ENCODE measurements around the gene PRSS12. TPM values are rescaled to one million over a fixed set of nuclear protein-coding genes. Genes with fewer than 3 reads are reported as not detected.

PRSS12 gene
- polyA plus RNA-seq, 1 of the 3 experiments (the other 2 are of a cell fraction): 137 TPM

DNA sequence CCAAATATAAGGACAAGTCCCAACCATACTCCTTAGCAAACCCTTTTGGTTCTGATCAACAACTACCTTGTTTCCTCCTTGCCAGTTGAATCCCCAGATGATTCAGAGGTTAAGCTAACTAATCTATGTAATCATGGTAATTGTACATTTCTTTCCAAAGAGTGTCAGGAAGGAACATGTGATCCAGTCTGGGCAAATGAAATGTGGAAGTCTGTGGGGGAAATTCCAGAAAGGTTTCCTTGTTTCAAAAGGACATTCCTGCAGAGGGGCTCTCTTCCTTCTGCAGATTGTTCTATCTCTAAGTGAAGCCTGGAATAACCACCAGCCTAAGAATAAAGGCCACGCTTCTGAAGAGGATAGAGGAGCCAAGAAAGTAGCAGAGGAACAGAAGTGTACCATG is 7.0 kb downstream of the PRSS12 start:
- POLR2A ChIA-PET: no interaction called here
- Histone ChIP-seq H3K9me3 (no peaks in the 10 kb centered on the region), H3K9me2 (no peaks in the 10 kb centered on the region), H3K36me3 (replicated peaks in 1 of 2; ENCODE audit: control insufficient read depth in 1 of 2, insufficient read depth in 2 of 2, low read length in 1 of 2) (no peaks in the 10 kb centered on the region), H3K4me2 (peak overlapping the region; percentile 34; the same call in 1 of the 2 replicates), H2AFZ (ENCODE audit: low read depth) (no peak overlapping the region), H3F3A (replicated peaks; ENCODE audit: insufficient read depth) (peaks cover 14% of the 10 kb centered on the region), H3K9ac (no peak overlapping the region), H3K4me1 (ENCODE audit: control insufficient read depth in 1 of 2, insufficient read depth in 2 of 2, low read depth in 1 of 2, low read length in 1 of 2) (peaks cover 0 to 14% of the 10 kb centered on the region in 2 experiments; a peak in 2 of 4 replicates), H3K79me2 (ENCODE audit: insufficient read depth) (peaks cover 98% of the 10 kb centered on the region), H3K27me3 (ENCODE audit: insufficient read depth) (no peaks in the 10 kb centered on the region), H3K4me3 (ENCODE audit: low read depth in 2 of 2, low read length in 1 of 2) (no peak overlapping the region), H3K27ac (ENCODE audit: low read depth in 2 of 2, low read length in 1 of 2) (peak overlapping the region in 1 of 2 experiments; percentile 33; a peak in 2 of 4 replicates), H4K20me1 (ENCODE audit: insufficient read depth) (no peaks in the 10 kb centered on the region)
- TF ChIP-seq TCF12 (IDR thresholded peaks at IDR 0.05) (0 out of 2 replicates have a peak, but pooled peaks have one; percentile 7), POLR2AphosphoS5 (IDR thresholded peaks at IDR 0.05; ENCODE audit: low read depth, low read length) (no peak), MEF2A (IDR thresholded peaks at IDR 0.05; ENCODE audit: borderline replicate concordance, low read depth) (no peak), ELF1 (IDR thresholded peaks at IDR 0.05) (no peak), TAF1 (IDR thresholded peaks at IDR 0.05; ENCODE audit: borderline replicate concordance, low read depth, low read length) (no peak), RAD21 (IDR thresholded peaks at IDR 0.05; ENCODE audit: low read length) (no peak), NRF1 (IDR thresholded peaks at IDR 0.05; ENCODE audit: low read depth, low read length) (no peak), EP300 (IDR thresholded peaks at IDR 0.05; ENCODE audit: borderline replicate concordance in 1 of 2, low read depth in 1 of 2, low read length in 1 of 2) (0 out of 4 replicates have a peak, but pooled peaks of 1 of the 2 experiments have one; percentile 15), SMC3 (IDR thresholded peaks at IDR 0.05; ENCODE audit: low read depth, low read length) (no peak), EZH2phosphoT487 (IDR thresholded peaks at IDR 0.05; ENCODE audit: borderline replicate concordance, low read depth) (no peak), FOSL2 (IDR thresholded peaks at IDR 0.05; ENCODE audit: borderline replicate concordance, low read depth) (no peak), JUND (IDR thresholded peaks at IDR 0.05) (no peak), NFIC (IDR thresholded peaks at IDR 0.05; ENCODE audit: borderline replicate concordance) (no peak), RXRA (IDR thresholded peaks at IDR 0.05; ENCODE audit: borderline replicate concordance, low read depth) (no peak)
- TF ChIP-seq, protein P1, sequence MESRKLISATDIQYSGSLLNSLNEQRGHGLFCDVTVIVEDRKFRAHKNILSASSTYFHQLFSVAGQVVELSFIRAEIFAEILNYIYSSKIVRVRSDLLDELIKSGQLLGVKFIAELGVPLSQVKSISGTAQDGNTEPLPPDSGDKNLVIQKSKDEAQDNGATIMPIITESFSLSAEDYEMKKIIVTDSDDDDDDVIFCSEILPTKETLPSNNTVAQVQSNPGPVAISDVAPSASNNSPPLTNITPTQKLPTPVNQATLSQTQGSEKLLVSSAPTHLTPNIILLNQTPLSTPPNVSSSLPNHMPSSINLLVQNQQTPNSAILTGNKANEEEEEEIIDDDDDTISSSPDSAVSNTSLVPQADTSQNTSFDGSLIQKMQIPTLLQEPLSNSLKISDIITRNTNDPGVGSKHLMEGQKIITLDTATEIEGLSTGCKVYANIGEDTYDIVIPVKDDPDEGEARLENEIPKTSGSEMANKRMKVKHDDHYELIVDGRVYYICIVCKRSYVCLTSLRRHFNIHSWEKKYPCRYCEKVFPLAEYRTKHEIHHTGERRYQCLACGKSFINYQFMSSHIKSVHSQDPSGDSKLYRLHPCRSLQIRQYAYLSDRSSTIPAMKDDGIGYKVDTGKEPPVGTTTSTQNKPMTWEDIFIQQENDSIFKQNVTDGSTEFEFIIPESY (IDR thresholded peaks at IDR 0.05; ENCODE audit: borderline replicate concordance, low read depth): no peak
- TF ChIP-seq, protein P2, sequence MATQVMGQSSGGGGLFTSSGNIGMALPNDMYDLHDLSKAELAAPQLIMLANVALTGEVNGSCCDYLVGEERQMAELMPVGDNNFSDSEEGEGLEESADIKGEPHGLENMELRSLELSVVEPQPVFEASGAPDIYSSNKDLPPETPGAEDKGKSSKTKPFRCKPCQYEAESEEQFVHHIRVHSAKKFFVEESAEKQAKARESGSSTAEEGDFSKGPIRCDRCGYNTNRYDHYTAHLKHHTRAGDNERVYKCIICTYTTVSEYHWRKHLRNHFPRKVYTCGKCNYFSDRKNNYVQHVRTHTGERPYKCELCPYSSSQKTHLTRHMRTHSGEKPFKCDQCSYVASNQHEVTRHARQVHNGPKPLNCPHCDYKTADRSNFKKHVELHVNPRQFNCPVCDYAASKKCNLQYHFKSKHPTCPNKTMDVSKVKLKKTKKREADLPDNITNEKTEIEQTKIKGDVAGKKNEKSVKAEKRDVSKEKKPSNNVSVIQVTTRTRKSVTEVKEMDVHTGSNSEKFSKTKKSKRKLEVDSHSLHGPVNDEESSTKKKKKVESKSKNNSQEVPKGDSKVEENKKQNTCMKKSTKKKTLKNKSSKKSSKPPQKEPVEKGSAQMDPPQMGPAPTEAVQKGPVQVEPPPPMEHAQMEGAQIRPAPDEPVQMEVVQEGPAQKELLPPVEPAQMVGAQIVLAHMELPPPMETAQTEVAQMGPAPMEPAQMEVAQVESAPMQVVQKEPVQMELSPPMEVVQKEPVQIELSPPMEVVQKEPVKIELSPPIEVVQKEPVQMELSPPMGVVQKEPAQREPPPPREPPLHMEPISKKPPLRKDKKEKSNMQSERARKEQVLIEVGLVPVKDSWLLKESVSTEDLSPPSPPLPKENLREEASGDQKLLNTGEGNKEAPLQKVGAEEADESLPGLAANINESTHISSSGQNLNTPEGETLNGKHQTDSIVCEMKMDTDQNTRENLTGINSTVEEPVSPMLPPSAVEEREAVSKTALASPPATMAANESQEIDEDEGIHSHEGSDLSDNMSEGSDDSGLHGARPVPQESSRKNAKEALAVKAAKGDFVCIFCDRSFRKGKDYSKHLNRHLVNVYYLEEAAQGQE (IDR thresholded peaks at IDR 0.05; ENCODE audit: low read depth, low read length): no peak
- TF ChIP-seq, protein P3, sequence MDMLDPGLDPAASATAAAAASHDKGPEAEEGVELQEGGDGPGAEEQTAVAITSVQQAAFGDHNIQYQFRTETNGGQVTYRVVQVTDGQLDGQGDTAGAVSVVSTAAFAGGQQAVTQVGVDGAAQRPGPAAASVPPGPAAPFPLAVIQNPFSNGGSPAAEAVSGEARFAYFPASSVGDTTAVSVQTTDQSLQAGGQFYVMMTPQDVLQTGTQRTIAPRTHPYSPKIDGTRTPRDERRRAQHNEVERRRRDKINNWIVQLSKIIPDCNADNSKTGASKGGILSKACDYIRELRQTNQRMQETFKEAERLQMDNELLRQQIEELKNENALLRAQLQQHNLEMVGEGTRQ (IDR thresholded peaks at IDR 0.05; ENCODE audit: borderline replicate concordance, low read depth, low read length): no peak
- TF ChIP-seq, protein P4, sequence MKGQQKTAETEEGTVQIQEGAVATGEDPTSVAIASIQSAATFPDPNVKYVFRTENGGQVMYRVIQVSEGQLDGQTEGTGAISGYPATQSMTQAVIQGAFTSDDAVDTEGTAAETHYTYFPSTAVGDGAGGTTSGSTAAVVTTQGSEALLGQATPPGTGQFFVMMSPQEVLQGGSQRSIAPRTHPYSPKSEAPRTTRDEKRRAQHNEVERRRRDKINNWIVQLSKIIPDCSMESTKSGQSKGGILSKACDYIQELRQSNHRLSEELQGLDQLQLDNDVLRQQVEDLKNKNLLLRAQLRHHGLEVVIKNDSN (IDR thresholded peaks at IDR 0.05; ENCODE audit: borderline replicate concordance, low read depth): peak; percentile 36; the same call in 1 of the 2 replicates
- CTCF ChIA-PET: interaction anchor here (1.0 to 1.2 kb wide), 2 partner anchors 12 to 19 kb away, joined by 3 read pairs; no protein-coding TSS in a partner anchor
- no peak for DNase-seq
- 75% methylated on average over 1 of the region's 1 CpG for WGBS (ENCODE audit: low lambda C conversion rate)
